ENCODE results near the gene ADA.
A peak's percentile ranks its signal among the peaks of the same experiment; 100 is the strongest.

The ADA gene

GRCh38 chr20:44621939-44622338, 29.6 kb downstream of the ADA start:
- DNase-seq, result no peak

DNA sequence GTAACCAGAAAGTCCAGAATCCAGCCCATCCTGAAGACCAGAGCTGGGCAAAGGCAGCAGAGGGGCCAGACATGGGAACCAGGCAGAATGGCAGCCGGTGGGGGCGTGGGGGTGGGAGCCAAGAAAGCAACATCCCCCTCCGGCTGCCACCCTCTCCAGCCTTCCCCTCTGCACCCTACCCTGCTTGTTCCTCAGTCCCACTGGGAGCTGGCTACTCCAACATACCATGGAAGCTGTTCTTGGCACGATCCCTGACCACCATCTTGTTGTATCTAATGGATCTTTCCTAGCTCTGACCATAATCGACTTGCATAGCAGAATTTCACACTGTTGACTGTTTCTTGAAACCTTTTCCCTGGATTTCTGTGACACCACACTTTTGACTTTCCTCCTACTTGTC, 30.2 kb downstream of the ADA start:
- no peak for DNase-seq

DNA sequence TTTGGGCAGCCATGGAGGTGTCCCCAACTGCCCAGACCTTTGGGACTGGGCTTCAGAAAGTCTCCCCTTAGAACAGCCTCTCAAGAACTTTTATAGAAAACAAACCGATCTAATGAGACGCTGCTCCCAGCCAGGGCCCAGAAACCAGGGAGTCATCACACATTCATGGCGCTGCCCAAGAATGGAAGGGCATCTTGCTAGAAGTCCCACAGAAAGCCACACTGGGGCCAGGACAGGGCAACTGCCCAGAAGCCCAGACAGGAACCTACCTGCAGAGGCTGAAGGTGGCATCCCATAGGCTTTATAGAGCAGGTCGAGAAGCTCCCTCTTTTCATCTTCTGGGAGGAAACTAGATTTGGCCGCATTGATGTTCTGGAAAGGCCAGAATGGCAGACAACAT, 31.5 kb downstream of the ADA start:
- DNase-seq, result no peak

GRCh38 chr20:44619294-44619693, 32.2 kb downstream of the ADA start:
- DNase-seq, result no peak

- peak; percentile 36 to 38 for DNase-seq
Observed at GRCh38 chr20:44618318-44618731, 33.2 kb downstream of the ADA start.

DNA sequence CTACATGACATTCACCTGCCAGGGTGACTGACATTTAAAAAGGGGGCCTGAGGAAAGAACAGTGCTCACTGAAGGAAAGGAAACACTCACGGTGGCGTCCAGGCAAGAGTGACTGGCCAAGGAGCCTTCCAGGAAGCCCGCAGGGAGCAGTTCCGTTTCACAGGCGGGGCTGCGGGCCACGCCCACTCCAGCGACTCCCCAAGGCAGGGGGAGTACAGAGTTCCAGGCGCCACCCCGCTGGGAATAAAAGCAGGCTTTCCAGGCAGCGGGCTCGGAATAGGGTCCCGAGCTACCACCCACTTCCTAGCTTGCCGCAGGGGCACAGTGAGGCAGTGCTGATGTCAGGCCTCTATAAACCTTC, 34.9 kb downstream of the ADA start:
- DNase-seq, result no peak

DNA sequence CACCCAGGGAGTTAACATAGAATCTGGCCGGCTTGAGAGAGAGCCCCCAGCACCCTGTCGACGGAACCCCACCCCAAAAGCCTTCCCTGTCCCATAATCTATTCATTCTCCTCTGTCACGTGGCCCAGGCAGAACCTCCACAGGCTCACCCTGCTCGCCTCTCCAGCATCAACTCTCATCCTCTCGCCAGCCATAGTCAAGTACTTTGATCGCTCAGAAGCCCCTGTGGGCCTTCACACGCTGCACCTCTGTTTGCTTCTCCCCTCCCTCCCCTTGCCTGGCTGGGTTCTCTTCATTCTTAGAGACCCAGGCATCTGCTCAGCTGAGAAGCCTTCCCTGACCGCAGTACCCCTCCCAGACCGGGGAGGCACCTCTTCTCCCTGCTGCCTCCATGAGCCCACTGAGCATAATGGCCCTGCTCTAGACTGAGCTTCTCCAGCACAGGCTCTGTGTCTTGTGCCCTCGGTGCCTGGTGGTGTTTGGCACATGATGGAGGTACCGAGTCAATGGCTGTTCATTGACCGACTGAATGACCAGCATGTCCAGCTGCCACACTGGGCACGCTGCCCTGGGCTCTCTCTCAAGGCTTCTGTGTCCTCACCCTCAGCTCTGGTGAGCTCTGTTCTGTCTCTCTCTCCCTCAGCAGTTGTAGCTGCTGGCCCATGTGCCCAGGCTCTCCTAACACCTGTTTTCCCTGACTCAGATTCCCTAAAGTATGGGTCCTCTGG, 35.5 kb downstream of the ADA start:
- no peak for DNase-seq

DNA sequence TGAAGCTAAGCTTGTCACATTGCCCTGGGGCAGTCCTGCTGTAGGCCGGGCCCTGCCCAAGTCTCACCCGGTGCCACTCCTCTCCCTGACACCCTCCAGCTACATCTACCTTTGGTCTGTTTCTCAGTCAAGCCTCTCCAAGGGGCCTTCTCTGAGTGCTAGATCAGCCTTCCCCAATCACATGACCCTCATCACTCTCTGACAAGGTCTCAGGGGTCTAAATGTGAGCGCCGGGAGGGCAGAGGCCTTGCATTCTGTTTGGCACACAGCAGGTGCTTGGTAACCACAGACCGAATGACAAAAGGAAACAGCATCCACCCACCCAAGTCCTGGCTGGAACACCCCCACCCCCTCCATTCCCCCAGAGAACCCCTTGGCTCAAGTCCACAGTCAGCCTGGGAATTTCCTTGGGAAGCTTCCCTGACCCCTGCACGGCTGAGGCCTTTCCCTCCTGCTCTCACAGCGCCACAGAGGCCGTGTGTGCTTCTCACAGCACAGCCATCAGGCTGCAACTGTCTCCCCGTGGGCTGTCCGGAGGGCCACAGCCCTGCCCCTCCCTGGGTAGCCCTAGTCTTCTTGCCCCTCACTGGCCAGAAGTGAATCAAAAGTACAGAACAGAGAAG, 36.2 kb downstream of the ADA start:
- DNase-seq, result no peak

DNA sequence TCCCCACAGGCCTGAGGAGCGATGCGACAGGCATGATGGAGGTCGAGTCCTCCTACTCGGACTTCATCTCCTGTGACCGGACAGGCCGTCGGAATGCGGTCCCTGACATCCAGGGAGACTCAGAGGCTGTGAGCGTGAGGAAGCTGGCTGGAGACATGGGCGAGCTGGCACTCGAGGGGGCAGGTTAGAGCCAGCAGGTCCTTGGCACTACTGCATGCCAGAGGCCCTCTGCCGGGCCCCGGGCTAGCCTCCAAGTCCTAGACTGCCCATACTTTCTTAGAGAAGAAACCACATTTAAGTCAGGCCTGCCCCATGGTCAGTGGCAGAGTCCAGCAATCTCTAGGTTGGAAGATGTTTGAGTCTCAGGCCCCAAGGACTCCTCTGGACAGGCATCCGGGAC, 37.0 kb downstream of the ADA start:
- no peak for DNase-seq

DNA sequence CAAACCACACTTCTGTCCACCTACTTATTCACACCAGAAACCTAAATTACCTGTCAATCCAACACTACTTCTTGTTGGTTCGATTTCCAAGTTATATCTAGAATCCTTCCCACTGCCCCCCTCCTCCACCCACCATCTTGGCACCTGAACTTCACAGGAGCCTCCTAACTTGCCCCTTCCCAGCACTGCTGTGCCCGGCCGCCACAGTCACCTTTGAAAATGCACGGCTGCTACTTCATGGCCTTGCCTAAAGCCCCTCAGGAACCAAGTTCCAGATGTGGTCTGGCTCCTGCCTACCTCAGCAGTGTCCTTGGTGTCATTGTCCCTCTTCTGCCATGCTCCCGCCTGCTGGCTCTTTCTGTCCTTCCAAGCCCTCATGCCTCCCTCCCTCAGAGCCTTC, 37.9 kb downstream of the ADA start:
- DNase-seq, result no peak

DNA sequence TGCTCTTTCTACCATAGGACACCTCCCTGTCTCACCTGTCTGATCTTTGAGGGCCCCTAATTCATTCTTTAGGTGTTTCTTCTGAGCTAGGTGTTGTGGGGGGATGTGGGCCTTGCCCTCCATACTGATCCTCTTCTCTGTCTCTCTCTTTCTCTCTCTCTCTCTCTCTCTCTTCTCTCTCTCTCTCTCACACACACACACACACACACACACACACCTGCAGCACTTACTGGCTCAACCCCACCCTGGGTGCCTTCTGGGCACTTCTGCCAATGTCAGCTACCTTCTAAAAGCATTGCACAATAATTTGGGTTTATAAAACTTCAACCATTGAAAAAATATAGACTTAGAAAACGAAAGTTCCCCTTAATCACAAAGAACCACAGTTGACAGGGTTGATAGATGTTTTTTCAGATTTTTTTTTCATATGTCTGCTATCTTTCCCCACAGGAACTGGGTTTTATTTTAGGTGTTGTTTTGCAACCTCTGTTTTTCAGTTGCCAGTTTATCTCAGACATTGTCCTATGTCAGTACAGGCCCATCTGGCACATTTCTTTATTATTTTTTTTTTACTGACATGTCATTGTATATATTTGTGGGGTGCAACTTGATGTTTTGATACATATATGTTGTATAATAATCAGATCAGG, 41.1 kb downstream of the ADA start:
- DNase-seq, result no peak

GRCh38 chr20:44609516-44610312, 41.8 kb downstream of the ADA start:
- peak; percentile 91 for DNase-seq

- DNase-seq, result no peak
Observed at GRCh38 chr20:44609006-44609515, 42.4 kb downstream of the ADA start.

GRCh38 chr20:44606725-44607441, 44.6 kb downstream of the ADA start:
- DNase-seq, result no peak

DNA sequence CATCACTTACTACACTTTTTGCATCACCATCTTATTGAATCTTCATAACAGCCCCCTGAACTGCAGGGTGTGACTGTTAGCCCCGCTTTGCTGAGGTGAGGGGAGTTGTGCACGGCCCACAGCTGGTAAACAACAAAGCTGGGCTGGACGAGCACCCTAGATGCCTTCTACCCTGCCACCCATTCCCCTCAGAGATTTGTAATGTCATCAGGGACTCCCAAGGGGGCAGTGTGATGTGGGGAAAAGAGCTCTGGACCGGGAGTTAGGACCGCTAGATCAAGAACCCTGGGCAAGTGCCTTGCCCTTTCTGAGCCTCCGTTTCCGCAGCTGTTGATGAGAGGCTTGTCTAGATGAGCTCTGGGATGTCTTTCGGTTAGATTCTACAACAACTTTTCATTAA, 48.2 kb downstream of the ADA start:
- no peak for DNase-seq

- DNase-seq, result no peak
Observed at GRCh38 chr20:44601801-44602204, 49.7 kb downstream of the ADA start.

GRCh38 chr20:44601236-44601671, 50.2 kb downstream of the ADA start:
- no peak for DNase-seq

GRCh38 chr20:44600758-44601201, 50.7 kb downstream of the ADA start:
- no peak for DNase-seq

DNA sequence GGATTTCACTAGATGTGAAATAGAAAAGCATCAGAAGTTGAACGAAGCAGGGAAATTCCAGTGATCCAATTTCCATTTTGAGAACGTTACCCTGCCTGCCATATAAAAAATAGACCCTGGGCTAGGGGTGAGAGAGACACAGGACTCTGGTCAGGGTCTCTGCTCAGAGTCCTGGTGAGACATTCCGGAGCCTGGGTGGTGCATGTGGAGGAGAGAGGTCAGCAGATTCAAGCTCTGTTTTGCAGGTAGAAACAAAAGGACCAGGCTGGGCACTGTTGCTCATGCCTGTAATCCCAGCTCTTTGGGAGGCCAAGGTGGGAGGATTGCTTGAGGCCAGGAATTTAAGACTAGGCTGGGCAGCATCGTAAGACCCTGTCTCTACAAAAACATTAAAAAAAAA, 51.2 kb downstream of the ADA start:
- DNase-seq, result no peak

DNA sequence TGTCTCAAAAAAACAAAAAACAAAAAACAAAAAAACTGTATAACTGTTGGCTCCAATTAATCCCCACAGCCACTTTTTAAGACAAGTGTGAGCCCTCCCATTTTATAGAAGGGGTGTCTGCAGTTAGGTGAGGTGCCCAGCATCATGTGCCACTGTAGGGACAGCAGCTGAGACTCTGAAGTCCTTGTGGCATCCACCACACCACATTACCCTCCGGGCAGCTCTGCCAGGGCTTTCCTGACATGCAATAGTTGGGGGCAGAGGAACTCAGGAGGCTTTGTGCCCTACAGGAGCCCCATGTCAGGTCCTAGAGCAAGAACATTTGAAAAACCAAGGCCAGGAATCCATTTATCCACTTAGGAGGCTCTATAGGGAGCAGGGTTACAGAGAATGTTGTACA, 51.8 kb downstream of the ADA start:
- DNase-seq, result no peak

DNA sequence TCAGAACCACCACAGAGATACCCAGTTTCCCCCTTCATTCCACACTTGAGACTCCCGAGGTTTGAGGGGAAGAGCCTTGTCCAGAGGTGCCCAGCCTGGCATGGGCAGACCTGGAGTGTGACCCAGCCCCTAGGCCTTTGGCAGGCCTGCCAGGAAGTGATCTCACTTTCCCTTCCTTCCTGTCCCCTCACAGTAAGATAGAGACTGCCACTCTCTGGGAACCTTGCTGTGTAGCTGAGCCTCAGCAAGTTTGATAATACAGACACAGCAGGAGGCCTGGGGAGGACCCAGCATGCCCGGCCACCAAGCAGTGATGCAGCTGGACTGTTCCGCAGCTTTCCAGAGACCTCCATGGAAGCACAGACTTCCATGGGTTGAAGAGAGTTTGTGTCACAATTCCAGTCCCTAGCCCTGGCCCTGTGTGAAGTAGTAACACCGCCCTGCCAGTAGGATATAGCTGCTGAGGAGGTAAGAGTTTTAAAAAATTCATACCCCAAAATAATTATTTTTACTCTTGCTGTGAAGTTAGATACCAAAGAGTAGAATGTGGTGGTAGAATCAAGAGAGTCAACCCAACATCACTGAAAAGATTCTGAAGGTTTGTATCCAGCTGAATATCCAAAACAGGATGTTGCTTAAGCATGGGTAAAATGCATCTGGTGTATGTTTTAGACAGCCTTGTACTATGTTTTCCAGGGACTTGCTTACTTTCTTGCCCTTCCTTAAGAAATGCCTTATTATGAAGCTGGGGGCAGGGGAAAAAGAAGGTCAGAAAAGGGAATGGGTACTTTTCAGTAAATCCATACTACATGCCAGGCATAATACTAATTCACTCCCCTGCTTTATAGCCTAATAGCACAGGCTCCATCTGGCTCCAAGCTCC, 52.8 kb downstream of the ADA start:
- no peak for DNase-seq

GRCh38 chr20:44597930-44598329, 53.6 kb downstream of the ADA start:
- DNase-seq, result no peak

All from stimulated activated CD4-positive, alpha-beta T cell treated with anti-CD3 and anti-CD28 coated beads, Interleukin-2, amount 100 ng/mL, for 24 hours (primary cell).